Suprapubic skin (tissue), 4 donors: ENCODE data around the gene DBNDD2. TPM values are rescaled to one million over a fixed set of nuclear protein-coding genes. Genes with fewer than 3 reads are reported as not detected.

Source experiments
- DNase-seq, 2 donors: peaks; one replicate each; pipeline ENCODE4 v3.0.0-alpha.2; 2019; ENCODE audit warnings: low spot score in 2 of 2
- H3K27ac ChIP-seq: fragments of 200-600 bp; sonication (generic); one replicate; pipeline ENCODE4 v1.5.1; 2019
- H3K27me3 ChIP-seq: fragments of 200-600 bp; sonication (generic); one replicate; pipeline ENCODE4 v1.5.1; 2019
- H3K36me3 ChIP-seq: fragments of 200-600 bp; sonication (generic); one replicate; pipeline ENCODE4 v1.5.1; 2019
- H3K4me1 ChIP-seq: fragments of 200-600 bp; sonication (generic); one replicate; pipeline ENCODE4 v1.5.1; 2019
- H3K4me3 ChIP-seq: fragments of 200-600 bp; sonication (generic); one replicate; pipeline ENCODE4 v1.5.1; 2019; ENCODE audit warnings: mild to moderate bottlenecking
- H3K9me3 ChIP-seq: fragments of 200-600 bp; sonication (generic); one replicate; pipeline ENCODE4 v1.5.1; 2019
- EP300 ChIP-seq: sonication (generic); formaldehyde crosslinking; IDR thresholded peaks from one replicate; pipeline ENCODE4 v1.6.1; 2017; ENCODE audit warnings: antibody characterized with exemption
- POLR2A ChIP-seq, 2 donors: fragments of 450-650 bp; IDR thresholded peaks; one replicate each; pipeline ENCODE4 v1.6.1; 2017; ENCODE audit warnings: antibody characterized with exemption in 2 of 2, mild to moderate bottlenecking in 2 of 2, moderate library complexity in 2 of 2
- POLR2AphosphoS5 ChIP-seq, 3 donors: sonication (generic); formaldehyde crosslinking; IDR thresholded peaks; one replicate each; pipeline ENCODE4 v1.6.1; 2017; ENCODE audit warnings: antibody characterized with exemption in 3 of 3
- whole genome bisulfite sequencing: methylation state at CpG from one replicate; pipeline ENCODE4 v1.1.5; 2018; 5-methylcytosine and 5-hydroxymethylcytosine counted together
- total RNA-seq, 4 donors: library from RNA; depleted of rRNA; stranded (reverse); fragments of >200 nt; gene quantifications; one replicate each; pipeline ENCODE4 v1.1.0, GENCODE V29; 2016
- TF ChIP-seq, protein P1 (sequence below), 2 donors: fragments of 200-600 bp in 1 of 2; fragments of 450-650 bp in 1 of 2; sonication (generic) in 1 of 2; IDR thresholded peaks; one replicate each; pipeline ENCODE4 v1.5.1; 2016 to 2019; ENCODE audit warnings: antibody characterized with exemption in 2 of 2, mild to moderate bottlenecking in 1 of 2, moderate library complexity in 1 of 2

DBNDD2 gene
- total RNA-seq, 4 donors from 2014 or later = 42.4 to 72.3 (median 49.7) TPM

DNA sequence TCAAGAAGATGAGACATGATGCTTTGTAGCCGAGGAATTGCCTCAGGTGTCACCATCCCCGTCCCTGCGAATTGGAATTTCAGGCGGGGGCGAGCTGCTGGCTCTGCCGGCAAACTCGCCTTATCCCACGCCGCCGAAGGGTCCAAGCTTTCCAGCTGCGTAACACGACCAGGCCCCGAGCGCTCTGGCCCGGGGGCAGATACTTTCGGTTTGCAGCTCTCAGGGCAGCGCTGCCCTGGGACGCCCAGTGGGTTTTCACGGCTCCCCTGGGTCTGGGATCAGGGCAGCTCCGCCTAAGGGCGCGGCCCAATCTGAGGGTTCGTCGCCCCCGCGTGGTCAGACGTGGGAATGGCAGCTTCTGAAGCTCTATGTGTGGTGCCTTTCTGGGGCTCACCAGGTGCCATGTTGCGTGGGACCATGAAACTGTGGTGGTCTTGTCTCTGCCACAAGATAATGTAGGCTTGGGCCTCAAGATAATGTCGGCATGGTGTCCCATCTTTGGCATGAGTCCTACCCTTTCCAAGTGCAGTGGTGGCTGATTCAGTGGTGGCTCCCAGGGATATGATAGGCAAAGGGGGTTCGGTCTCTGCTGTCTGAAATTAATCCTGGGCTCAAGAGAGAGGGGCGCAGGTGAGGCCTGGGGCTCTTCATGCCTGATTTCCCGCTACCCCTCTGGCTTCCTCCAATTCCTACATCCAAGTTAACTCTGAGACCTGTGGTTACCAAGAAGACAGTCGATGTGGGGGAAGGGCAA is 28.8 kb downstream of the DBNDD2 start:
- DNase-seq = peak; percentile 94 to 95

DNA sequence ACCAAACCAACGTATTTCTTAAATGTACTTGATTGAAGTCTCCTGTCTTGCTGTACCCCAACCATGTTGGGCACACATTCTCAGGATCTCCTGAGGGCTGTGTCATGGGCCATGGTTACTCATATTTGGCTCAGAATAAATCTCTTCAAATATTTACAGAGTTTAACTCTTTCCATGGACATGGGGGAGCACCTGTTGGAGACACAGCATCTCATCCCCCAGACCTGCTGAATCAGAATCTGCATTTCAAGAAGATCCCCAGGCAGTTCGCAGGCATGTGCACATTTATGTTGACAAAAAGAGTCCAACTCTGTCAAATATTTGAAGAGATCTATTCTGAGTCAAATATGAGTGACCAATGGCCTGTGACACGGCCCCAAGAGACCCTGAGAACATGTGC is 32.3 kb downstream of the DBNDD2 start:
- no peak for DNase-seq
- peaks cover 7% of the 10 kb centered on the region for H3K4me1 ChIP-seq
- H3K27ac ChIP-seq = no peak overlapping the region
- no peak overlapping the region for H3K4me3 ChIP-seq
- 86% methylated on average over 2 of the region's 3 CpGs for WGBS
- H3K27me3 ChIP-seq = no peaks in the 10 kb centered on the region
- TF ChIP-seq, protein P1, sequence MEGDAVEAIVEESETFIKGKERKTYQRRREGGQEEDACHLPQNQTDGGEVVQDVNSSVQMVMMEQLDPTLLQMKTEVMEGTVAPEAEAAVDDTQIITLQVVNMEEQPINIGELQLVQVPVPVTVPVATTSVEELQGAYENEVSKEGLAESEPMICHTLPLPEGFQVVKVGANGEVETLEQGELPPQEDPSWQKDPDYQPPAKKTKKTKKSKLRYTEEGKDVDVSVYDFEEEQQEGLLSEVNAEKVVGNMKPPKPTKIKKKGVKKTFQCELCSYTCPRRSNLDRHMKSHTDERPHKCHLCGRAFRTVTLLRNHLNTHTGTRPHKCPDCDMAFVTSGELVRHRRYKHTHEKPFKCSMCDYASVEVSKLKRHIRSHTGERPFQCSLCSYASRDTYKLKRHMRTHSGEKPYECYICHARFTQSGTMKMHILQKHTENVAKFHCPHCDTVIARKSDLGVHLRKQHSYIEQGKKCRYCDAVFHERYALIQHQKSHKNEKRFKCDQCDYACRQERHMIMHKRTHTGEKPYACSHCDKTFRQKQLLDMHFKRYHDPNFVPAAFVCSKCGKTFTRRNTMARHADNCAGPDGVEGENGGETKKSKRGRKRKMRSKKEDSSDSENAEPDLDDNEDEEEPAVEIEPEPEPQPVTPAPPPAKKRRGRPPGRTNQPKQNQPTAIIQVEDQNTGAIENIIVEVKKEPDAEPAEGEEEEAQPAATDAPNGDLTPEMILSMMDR (IDR thresholded peaks at IDR 0.05) = no peak
- TF ChIP-seq EP300 = no peak
- no peak for TF ChIP-seq POLR2A (IDR thresholded peaks at IDR 0.05)
- TF ChIP-seq POLR2AphosphoS5 (IDR thresholded peaks at IDR 0.05) = no peak
- H3K36me3 ChIP-seq = no peaks in the 10 kb centered on the region
- no peaks in the 10 kb centered on the region for H3K9me3 ChIP-seq

More for the DNA sequence above, 28.8 kb downstream of the DBNDD2 start:
- H3K4me1 ChIP-seq = peaks cover 7% of the 10 kb centered on the region
- H3K4me3 ChIP-seq = peak overlapping the region; percentile 61
- no peaks in the 10 kb centered on the region for H3K27me3 ChIP-seq
- no peaks in the 10 kb centered on the region for H3K36me3 ChIP-seq
- no peaks in the 10 kb centered on the region for H3K9me3 ChIP-seq
- WGBS = 13% methylated on average over 21 of the region's 33 CpGs
- H3K27ac ChIP-seq = peak overlapping the region; percentile 69
- TF ChIP-seq POLR2AphosphoS5 (IDR thresholded peaks at IDR 0.05) (peak in 2 of 3 donors; percentile 17 to 69), EP300 (no peak), POLR2A (IDR thresholded peaks at IDR 0.05) (no peak)
- TF ChIP-seq, protein P1 (IDR thresholded peaks at IDR 0.05) = peak; percentile 90 to 95

DNA sequence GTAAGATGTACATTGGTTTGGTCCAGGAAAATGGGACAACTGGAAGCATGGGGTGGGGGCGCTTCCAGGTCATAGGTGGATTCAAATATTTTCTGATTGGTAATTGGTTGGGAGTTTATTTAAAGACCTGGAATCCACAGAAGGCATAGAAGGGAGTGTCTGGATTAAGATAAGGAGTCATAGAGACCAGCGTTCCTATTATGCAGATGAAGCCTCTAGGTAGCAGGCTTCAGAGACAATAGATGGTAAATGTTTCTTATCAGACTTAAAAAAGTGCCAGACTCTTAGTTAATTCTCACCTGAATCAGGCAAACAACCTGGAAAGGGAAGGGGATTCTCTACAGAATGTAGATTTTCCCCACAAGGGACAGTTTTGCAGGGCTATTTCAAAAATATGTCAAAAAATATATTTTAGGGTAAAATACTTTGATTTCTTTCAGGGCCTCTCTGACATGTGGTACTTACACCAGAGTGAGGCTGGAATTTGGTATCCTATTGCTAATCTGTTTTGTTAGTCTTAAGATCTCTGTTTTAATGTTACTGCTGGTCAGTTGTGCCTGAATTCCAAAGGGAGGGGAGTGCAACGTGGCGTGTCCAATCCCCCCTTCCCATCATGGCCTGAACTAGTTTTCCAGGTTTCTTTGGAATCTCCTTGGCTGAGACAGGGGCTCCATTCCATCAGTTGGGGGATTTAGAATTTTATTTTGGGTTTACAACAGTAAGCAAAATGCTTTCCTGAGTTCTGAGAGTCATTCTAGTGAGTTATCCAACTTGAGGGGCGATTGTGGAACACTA is 33.0 kb downstream of the DBNDD2 start:
- H3K27me3 ChIP-seq = no peaks in the 10 kb centered on the region
- H3K27ac ChIP-seq = no peak overlapping the region
- TF ChIP-seq EP300 = no peak
- no peak for TF ChIP-seq POLR2AphosphoS5 (IDR thresholded peaks at IDR 0.05)
- TF ChIP-seq, protein P1 (IDR thresholded peaks at IDR 0.05) = no peak
- H3K36me3 ChIP-seq = no peaks in the 10 kb centered on the region
- 73% methylated on average over 5 of the region's 5 CpGs for WGBS
- no peak overlapping the region for H3K4me3 ChIP-seq
- no peaks in the 10 kb centered on the region for H3K9me3 ChIP-seq
- no peak for DNase-seq
- H3K4me1 ChIP-seq = peaks cover 7% of the 10 kb centered on the region

DNA sequence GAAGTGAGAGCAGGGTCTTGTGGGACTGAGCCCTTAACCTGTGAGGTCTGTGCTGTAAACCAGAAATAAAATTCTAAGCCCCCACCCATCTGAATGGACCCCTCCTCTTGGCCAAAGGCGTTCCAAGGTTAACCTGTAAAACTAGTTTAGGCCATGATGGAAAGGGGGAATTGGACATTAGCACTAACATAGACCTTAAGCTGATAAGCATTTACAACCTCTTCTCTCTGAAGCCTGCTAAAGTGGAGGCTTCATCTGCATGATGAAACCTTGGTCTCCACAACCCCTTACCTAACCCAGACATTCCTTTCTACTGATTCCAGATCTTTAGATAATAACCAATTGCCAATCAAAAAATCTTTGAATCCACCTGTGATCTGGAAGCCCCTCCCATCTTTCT is 33.7 kb downstream of the DBNDD2 start:
- no peak for DNase-seq
- peaks cover 4% of the 10 kb centered on the region for H3K4me1 ChIP-seq
- no peak overlapping the region for H3K4me3 ChIP-seq
- H3K9me3 ChIP-seq = no peaks in the 10 kb centered on the region
- no peak for TF ChIP-seq POLR2A (IDR thresholded peaks at IDR 0.05)
- TF ChIP-seq EP300 = no peak
- TF ChIP-seq, protein P1 (IDR thresholded peaks at IDR 0.05) = no peak
- no peak for TF ChIP-seq POLR2AphosphoS5 (IDR thresholded peaks at IDR 0.05)
- no peaks in the 10 kb centered on the region for H3K36me3 ChIP-seq
- WGBS = 92% methylated on average over 1 of the region's 1 CpG
- H3K27ac ChIP-seq = no peak overlapping the region
- no peaks in the 10 kb centered on the region for H3K27me3 ChIP-seq

DNA sequence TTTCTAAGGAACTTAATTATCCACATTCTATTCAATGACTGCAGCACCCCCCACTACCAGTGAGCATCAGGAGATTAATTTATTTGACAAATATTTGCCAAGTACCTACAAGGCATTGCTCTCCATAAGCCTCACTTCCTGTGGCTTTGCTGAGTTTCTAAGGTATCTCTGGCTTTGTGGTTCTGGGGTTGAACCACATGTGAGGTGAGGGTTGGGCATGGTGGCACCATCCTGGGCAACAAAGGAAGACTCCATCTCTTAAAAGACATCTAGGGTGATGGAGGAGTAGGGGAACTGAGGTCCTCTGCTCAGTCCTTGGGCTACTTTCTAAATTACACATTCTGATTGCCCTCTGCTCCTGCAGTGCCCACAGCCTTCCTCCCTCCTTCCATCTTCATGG is 36.0 kb downstream of the DBNDD2 start:
- no peak for DNase-seq
- Histone ChIP-seq H3K9me3 (no peaks in the 10 kb centered on the region), H3K27me3 (no peaks in the 10 kb centered on the region), H3K36me3 (no peaks in the 10 kb centered on the region), H3K4me1 (no peaks in the 10 kb centered on the region), H3K4me3 (no peak overlapping the region), H3K27ac (no peak overlapping the region)
- TF ChIP-seq EP300 (no peak), POLR2A (IDR thresholded peaks at IDR 0.05) (no peak), POLR2AphosphoS5 (IDR thresholded peaks at IDR 0.05) (no peak)
- TF ChIP-seq, protein P1 (IDR thresholded peaks at IDR 0.05) = no peak
